NCI-H2227 (cell line): ENCODE results near the gene SLC30A1.
"Not testable (repeated sequence)": the region's sequence is repeated elsewhere in the genome, so short reads cannot be mapped to it uniquely, and the experiment has no call there.

Source experiments
- DNase-seq: peaks from one replicate; lab custom pipeline; 2025; ENCODE audit not compliant: unreplicated experiment; lab: John Stamatoyannopoulos, UW

Gene SLC30A1

DNA sequence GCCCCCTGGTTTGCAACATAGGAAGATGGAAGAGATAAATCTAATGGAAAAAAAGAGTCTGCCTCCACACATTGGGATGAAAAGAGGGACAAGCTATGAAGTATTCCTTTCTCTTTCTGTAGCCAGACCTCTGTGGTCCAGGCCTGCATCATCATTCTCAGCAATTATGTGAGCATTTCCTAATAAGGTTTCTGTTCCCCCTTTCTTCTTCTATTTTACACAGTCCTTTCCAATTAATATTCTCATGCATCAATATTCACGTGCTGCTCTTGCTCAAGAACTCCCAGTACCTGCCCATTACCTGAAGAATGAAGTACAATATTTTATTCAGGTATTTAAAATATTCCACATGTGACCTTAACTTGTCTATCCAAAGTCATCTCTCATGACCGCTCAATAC is 8.2 kb upstream of the SLC30A1 start:
- DNase-seq, result no peak

DNA sequence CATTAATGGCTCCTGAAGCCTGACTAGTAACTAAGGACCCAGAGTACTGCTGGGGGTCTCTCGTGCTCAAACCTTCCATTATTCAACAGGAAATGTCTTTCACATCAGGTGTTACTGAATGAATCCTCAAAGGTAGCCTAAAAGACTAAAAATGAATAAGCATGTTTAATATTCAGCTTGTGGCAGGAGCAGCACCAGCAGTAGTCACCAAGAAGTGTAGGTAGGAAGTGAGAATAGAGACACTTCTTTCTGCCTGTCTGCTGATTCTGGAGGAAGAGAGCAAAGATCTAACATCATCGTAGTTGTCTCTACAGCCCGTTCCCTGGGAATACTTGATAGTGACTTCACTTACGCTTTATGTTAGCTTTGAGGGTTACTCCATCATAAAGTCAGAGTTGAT is 7.6 kb upstream of the SLC30A1 start:
- DNase-seq, result no peak

DNA sequence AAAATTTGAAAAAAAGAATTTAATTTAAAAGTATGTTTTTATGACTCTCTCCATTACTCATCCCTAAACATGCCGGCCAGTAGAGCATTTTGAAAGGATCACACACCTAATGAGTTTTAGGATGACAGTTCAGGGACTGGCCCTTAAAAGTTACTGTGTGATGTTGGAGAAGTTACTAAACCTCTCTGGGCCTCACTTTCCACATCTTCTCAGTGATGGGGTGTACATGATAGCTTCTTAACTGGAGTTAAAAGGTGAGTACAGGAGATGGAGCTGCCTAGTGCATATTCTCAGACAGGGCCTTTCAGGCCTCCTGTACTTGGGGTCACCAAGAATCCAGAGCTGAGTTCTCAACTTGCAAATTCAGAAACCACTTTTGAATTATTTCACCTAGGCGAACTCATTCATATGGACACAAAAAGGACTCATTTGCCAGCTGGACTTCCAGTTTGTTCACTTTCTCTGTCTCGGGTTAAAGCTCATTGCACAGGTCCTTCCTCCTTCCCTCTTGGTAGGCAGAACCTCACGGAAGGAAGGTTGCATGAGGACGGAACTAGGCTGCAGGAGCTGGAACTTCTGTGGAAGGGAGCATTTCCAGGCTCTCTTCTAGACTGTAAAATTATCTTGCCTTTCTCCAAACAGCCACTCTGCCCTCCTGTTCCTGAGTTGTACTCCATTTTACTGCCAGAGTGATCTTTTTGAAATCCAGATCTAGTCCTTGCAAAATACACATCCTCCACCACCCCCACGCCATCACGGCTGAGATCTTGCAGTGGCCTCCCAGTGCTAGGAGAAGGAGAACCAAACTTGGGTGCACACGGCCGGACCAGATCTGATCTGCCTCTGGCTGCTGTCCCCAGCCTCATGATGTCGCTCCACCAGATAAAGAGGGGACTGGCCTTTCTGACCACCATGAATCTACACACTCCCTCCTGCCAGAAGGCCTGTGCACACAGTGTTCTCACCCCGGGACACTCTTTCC is 4.3 kb upstream of the SLC30A1 start:
- DNase-seq, result no peak

DNA sequence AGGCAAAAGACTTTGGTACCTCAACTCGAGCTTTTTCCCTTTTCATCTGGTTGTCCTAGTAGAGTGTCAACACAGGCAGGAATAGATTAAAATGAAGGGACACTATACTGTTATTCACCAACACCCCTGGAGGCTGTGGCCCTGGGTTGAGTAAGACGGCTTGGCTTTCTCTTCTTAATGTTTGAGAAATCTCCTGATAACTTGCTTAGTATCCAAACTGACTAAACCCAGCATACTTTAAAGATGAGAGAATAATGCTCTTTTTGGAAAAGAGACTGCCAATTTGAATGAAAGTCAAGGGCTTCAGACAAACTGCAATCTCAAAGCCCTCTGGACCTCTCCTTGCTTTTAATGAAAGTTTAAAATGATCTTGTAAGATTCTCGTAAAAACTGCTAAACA is 2.6 kb upstream of the SLC30A1 start:
- no peak for DNase-seq

DNA sequence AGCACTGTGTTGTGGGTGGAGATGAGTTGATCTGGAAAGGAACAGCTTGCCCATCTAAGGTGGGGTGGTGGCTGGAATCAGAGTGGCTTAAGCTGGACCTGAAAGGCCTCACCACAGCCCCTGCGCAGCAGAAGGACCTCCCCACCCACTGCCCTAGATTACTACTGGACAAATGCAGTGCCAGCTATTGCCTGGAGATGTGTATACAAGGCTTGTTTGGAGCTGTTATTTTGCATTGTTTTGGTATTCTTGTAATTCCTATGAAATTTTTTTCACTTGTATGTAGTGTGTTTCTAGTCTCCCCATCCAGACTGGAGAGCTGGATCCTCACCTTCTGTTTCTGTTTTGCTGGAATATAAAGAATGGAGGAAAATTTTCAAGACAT is 1.3 kb upstream of the SLC30A1 start:
- DNase-seq, result no peak

DNA sequence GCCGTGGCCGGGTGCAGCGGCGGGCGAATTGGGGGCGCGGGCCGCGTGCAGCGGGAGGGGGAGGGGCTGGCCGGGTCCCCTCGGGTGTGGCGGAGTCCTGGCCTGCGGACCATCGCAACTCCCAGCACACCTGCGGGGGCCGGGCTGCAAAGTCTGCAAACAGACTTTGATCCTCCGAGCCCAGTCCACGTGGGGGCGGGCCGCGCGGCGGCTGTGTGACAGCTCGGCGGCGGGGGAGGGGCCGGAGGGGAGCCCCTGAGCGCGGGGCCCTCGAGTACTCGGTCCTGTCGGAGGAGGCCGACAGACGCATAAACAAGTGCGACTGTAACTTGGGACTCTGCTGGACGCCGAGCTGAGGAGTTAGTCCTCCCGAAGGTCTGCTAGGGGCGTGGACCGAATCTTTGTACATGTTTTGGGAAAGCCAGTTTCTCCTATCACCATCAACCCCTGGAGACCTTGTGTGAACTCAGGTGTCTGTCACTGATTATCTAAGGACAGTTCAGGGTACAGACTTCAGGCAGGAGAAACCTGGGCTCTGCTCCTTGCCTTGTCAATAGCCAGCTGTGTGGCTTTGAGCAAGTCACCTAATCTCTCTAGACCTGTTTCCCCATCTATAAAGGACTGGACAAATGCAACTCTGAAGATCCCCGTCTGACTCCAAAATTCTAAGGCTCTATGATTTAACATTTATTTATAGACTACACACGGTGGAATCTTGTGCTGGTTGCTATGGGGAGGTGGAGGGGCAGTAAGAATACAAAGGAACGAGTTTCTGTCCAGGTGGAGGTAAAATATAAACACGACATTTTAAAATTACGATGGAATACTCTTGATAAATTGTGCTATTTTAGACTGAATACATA is 710 bp upstream of the SLC30A1 start:
- DNase-seq, result peak; percentile 95

DNA sequence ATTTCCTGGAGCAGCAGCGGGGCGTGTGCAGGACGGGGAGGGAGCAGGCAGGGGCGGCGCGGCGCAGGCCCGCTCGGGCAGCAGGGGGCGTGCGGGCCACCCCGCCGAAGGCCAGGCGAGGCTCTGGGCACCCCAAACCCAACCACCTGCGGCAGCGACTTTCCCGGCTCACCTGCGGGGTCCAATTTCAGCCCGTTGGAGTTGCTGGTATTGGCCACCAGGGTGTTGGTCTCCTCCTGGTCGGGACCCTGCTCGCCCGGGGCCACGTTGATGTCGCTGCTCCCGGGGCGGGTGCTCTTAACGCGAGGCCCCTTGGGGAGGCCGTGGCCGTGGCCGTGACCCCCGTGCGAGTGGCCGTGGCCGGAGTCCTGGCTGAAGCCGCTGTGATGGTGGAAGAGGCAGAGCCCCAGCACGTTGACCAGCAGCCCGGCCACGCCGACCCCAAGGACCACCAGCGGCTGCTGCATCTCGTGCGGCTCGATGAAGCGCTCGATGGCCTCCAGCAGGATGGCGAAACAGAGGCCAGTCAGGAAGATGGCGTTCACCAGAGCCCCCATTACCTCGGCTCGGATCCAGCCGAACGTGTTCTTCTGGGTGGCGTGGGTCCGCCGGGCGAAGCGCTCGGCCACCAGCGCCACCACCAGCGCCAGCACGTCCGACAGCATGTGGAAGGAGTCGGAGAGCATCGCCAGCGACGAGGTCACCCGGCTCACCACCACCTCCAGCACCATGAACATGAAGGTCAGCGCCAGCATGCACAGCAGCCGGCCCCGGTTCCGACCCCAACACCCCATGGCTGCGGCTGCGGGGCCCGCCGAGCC is 932 bp downstream of the SLC30A1 start:
- peak; percentile 65 for DNase-seq

DNA sequence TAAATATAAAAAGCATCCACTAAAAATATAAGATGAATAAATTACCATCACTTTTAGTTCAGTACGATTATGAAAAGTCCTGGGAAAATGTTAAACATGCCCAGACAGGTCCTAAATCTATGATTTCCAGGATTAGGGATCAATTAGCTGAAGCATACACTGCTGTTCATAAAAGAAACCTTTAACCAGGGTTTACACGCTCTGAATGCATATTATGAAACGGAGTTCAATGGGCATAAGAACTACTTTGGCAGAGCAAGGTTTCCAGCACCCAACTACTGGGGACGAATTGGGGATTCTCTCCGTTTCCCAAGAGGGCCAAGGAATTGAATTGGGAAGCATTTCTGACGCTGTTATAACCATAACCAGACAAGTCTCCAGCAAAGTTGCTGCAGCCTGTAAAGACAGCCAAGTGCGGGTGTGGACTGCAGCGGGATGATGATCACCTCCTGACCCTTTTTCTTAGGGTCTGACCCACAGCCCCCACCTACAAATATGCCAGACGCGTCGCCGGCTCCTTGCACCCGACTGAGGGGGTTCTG is 1.6 kb downstream of the SLC30A1 start:
- no peak for DNase-seq

DNA sequence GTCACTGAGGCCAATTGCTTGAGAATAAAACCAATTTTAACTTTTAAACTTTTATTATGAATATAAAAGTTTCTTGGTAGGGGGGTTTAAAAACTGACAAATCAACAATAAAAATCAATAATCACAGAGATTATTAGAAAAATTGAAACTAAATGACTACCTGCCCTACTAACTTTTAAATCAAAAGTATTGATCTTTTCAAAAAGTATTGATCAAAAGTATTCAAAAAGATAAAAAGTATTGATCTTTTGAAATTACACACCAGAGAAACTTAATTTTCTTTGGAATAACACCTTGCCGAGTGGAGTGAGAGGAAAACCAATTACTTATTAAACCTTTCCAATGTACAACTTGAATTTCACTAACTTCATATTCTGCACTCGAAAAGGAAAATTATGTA is 2.2 kb downstream of the SLC30A1 start:
- no peak for DNase-seq

DNA sequence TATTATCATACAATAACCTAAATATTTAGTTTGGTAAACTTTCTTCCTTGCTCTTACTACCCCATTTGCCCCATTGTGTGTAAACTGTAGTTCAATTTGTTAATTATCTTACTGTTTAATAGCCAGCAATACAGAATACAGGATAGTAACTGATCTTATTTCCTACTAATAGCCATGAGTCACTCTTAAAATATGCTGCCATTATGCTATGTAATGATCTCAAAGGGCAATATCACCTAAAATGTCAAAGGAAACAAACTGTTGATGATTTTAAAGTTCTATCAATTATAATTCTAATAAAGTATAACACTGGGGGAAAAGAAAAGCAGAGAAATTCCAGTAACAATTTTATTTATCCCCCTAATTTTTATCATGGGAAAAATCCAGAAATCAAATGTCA is 4.3 kb downstream of the SLC30A1 start:
- DNase-seq, result no peak

DNA sequence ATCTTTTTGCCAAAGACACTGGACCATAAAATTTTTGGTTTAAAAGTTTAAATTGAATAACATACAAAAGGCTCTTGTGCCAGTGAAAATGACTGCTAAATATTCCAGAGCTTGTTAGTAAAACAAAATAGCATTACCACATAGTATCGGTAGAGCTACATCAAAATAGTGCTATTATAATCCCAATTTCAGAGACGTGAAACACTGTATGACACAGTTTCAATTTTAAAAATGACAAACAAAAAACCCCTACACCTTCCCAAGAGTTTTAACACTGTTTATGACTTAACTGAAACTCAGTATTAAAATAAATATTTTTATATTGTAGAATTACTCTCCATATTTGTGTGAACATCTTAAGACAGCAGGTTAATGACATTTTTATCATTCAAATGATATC is 7.0 kb downstream of the SLC30A1 start:
- DNase-seq, result no peak

DNA sequence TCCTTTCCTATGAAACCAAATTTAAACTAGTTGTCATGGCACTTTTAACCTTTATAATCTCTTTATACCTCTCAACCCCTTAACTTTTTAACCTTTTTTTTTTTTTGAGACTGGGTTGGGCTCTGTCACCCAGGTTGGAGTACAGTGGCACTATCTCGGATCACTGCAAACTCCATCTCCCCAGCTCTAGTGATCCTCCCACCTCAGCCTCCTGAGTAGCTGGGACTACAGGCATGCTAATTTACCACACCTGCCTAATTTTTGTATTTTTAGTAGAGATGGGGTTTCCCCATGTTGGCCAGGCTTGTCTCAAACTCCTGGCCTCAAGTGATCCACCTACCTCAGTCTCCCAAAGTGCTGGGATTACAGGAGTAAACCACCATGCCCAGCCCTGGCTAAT is 8.6 kb downstream of the SLC30A1 start:
- DNase-seq, result not testable (repeated sequence)

DNA sequence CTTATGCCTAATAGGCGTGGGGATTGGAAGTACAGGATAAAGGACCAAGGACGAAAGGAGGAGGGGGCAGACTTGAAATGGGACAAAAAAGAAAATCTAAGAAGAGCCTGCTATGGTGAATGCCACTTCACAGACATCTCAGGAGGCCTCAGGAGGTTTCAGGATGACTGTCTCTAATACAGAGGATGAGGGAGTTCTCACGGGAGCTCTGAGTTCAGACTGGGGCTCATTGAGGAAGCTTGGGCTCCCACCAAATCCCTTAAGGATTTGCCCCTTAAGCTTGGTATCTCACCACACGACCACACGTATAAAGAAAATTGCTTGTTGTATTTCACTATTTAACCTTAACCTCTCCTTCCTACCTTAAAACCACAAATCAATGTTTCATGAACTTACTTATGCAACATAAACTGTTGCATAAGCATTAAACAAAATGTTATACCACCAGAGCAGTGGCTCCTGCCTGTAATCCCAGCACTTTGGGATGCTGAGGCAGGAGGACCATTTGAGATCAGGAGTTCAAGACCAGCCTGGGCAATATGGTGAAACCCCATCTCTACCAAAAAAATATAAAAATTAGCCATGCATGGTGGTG is 12.4 kb downstream of the SLC30A1 start:
- no peak for DNase-seq

DNA sequence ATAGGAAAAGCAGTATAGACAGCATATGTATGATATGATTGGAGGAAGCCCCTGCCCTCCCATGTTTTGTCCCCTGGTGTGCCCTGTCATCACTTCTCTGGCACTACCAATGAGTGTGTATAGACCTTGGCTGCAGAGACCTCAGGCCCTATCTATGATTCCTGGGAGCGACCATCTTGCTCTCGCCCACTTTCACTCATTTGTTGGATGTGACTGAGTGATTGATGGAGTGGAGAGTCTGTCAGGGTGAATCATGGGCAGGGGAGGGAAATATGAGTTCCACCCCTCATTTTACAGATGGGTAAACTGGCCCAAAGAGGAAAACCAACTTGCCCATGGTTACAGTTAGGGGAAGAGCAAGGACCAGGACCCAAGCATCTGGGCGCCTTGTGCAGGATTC is 14.9 kb downstream of the SLC30A1 start:
- DNase-seq, result no peak

DNA sequence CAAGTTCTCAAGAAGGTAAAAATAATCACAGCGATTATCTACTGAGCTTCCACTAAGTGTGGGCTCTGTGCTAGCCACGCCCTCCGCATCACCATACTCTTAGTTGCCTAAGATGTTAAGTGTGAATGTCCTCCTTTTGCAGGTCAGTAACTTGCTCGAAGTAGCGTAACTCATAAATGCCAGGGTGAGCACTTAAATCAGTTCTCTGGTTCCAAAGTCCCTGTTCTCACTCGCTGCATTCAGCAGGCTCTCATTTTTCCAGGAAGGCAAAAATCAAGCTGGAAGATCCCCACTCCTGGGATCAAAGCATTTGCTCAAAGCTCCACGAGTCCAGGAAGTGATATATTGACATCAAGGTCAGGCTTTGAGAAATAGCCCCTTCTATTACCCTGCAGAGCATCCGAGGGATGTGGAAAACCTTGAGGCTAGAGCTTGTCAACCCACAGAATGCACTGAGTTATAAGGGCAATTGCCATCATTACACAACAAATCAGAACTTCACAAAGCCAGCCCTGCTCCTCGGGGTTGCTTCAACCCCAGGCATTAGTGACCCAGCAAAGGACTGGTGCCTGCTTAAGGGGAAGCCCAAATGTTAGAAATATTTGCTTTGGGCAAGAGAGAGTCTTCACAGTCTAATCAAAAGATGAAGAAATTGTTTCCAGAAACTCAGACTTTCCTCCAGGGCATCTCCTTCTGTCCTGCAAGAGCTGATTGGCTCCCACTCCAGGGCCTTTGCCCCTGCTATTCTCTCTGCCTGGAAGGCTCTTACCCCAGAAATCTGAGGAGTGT is 19.5 kb downstream of the SLC30A1 start:
- no peak for DNase-seq

DNA sequence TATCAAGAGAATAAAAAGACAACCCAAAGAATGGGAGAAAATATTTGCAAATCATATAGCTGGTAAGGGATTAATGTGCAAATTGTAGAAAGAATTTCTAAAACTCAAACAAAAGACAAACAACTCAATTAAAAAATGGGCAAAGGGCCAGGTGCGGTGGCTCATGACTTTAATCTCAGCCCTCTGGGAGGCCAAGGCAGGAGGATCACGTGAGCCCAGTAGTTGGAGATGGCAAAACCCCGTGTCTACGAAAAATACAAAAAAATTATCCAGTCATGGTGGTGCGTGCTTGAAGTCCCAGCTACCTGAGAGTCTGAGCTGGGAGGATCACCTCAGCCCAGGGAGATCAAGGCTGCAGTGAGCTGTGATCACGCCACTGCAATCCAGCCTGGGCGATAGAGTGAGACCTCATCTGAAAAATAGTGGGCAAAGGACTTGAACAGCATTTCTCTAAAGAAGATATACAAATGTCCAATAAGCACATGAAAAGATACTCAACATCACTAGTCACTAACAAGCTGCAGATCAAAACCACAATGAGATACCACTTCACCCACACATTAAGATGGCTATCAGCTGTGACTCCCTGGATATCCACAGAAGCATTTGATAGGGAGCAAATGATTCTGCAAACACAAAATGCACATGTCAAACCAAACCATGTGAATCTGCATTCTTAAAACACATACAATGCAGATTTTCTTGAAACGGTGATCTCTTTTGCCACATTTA is 20.9 kb downstream of the SLC30A1 start:
- no peak for DNase-seq

DNA sequence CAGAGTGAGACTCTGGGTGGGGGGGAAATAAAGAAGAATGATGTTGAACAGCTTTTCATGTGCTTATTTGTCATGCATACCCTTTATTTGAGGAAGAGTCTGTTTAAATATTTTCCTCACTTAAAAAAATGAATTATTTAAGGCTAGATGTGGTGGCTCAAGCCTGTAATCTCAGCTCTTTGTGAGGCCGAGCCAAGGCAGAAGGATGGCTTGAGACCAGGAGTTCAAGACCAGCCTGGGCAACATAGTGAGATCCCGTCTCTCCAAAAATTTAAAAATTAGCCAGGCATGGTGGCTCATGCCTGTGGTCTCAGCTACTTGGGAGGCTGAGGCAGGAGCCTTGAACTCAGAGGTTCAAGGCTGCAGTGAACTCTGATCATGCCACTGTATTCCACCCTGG is 25.4 kb downstream of the SLC30A1 start:
- DNase-seq, result no peak

DNA sequence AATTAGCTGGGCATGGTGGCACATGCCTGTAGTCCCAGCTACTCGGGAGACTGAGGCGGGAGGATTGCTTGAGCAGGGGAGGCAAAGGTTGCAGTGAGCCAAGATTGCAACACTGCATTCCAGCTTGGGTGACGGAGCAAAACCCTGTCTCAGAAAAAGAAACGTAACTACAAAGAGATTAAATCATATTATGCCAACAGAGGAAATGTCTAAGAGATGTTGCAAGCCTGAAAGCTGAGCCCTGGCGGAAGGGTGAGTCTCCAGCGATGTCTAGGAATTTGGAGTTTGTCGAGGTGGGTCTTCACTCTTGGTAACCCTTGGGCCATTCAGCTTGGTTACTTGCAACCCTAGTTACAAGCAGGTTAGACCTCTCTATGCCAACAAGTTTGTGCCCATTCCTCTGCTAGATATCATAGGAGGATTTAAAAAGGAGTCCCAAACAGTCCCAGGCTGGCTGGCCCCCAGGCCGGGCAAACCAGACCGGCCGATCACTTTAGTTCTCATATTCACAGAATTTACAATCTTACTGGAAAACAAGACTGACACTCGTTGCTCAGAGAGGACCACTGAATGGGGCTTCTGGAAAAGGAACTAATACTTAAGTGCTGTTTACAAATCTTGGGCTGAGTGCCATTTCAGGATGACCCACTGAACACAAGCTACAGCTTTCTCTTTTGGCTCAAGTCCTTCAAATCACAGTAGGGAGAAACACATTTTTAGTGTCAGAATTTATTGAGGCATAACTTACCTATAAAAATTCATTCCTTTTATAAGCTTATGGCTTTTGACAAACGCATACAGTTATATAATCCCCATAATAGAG is 27.1 kb downstream of the SLC30A1 start:
- no peak for DNase-seq
